Thyroid gland (tissue), 4 donors: Measurements from ENCODE around the gene MZF1. TPM values are rescaled to one million over a fixed set of nuclear protein-coding genes. Genes with fewer than 3 reads are reported as not detected.

Experiments
- DNase-seq, 2 donors: peaks; one replicate each; pipeline ENCODE4 v3.0.0-alpha.2; 2019
- H3K27ac ChIP-seq, 3 donors: fragments of 200-600 bp; sonication (generic); 1 replicate in 2 of 3; 2 replicates in 1 of 3; pipeline ENCODE4 v1.5.1; 2016 to 2019; ENCODE audit warnings: mild to moderate bottlenecking in 1 of 3, moderate library complexity in 1 of 3
- H3K27me3 ChIP-seq: fragments of 200-600 bp; sonication (generic); one replicate; pipeline ENCODE4 v1.5.1; 2019
- H3K36me3 ChIP-seq, 2 donors: fragments of 200-600 bp; sonication (generic); one replicate each; pipeline ENCODE4 v1.5.1; 2016 to 2019
- H3K4me1 ChIP-seq, 2 donors: fragments of 200-600 bp; sonication (generic); one replicate each; pipeline ENCODE4 v1.5.1; 2017 to 2019
- H3K4me3 ChIP-seq, 3 donors: fragments of 200-600 bp; sonication (generic); replicated peaks in 1 of 3; 1 replicate in 2 of 3; 2 replicates in 1 of 3; pipeline ENCODE4 v1.5.1; 2016; ENCODE audit warnings: mild to moderate bottlenecking in 1 of 3
- H3K9me3 ChIP-seq: fragments of 200-600 bp; sonication (generic); one replicate; pipeline ENCODE4 v1.5.1; 2017
- POLR2A ChIP-seq, 2 donors: fragments of 450-650 bp; IDR thresholded peaks; one replicate each; pipeline ENCODE4 v1.6.1; 2017; ENCODE audit warnings: antibody characterized with exemption in 2 of 2, mild to moderate bottlenecking in 2 of 2, moderate library complexity in 1 of 2
- WGBS, 2 donors: methylation state at CpG; one replicate each; pipeline ENCODE4 v1.1.5; 2017; 5-methylcytosine and 5-hydroxymethylcytosine counted together
- intact Hi-C: fragments of 100-400 bp; cut with DNase I; formaldehyde crosslinking; loops from one replicate; pipeline ENCODE4 v1.15.1; 2023
- total RNA-seq, 4 donors: library from RNA; depleted of rRNA; stranded (reverse); fragments of >200 nt; gene quantifications; one replicate each; pipeline ENCODE4 v1.2.3, GENCODE V29; 2016
- TF ChIP-seq, protein P1 (sequence below), 6 experiments: fragments of 200-600 bp in 3 of 6; fragments of 450-650 bp in 3 of 6; sonication (generic) in 3 of 6; IDR thresholded peaks; one replicate each; pipeline ENCODE4 v1.5.1; 2016 to 2019; ENCODE audit warnings: antibody characterized with exemption in 6 of 6, mild to moderate bottlenecking in 2 of 6, inconsistent platforms in 1 of 6, moderate library complexity in 1 of 6

MZF1 gene
- total RNA-seq, 4 donors from 2014 or later, result 55.0 to 82.7 (median 70.5) TPM

- Histone ChIP-seq H3K27me3 (no peaks in the 10 kb centered on the region), H3K4me3 (peak overlapping the region in 1 of 3 donors; percentile 34), H3K4me1 (peaks cover 24 to 34% of the 10 kb centered on the region in 2 donors), H3K9me3 (no peaks in the 10 kb centered on the region), H3K36me3 (peaks cover 0 to 3% of the 10 kb centered on the region in 2 donors), H3K27ac (no peak overlapping the region)
- DNase-seq, result peak; percentile 69 to 70
- no peak for TF ChIP-seq POLR2A (IDR thresholded peaks at IDR 0.05)
- TF ChIP-seq, protein P1, sequence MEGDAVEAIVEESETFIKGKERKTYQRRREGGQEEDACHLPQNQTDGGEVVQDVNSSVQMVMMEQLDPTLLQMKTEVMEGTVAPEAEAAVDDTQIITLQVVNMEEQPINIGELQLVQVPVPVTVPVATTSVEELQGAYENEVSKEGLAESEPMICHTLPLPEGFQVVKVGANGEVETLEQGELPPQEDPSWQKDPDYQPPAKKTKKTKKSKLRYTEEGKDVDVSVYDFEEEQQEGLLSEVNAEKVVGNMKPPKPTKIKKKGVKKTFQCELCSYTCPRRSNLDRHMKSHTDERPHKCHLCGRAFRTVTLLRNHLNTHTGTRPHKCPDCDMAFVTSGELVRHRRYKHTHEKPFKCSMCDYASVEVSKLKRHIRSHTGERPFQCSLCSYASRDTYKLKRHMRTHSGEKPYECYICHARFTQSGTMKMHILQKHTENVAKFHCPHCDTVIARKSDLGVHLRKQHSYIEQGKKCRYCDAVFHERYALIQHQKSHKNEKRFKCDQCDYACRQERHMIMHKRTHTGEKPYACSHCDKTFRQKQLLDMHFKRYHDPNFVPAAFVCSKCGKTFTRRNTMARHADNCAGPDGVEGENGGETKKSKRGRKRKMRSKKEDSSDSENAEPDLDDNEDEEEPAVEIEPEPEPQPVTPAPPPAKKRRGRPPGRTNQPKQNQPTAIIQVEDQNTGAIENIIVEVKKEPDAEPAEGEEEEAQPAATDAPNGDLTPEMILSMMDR (IDR thresholded peaks at IDR 0.05), result no peak
- WGBS, 2 donors, result 9 to 24% methylated on average over 2 to 15 of the region's 40 CpGs
- intact Hi-C loops, result no loop called here
Observed at GRCh38 chr19:58563034-58563573, 10.0 kb downstream of the MZF1 start.

GRCh38 chr19:58562122-58563033, 10.8 kb downstream of the MZF1 start:
- WGBS, 2 donors, result 2% methylated on average over 16 to 46 of the region's 107 CpGs
- intact Hi-C loops, result no loop called here
- peak overlapping the region in 1 of 3 donors; percentile 34 for H3K4me3 ChIP-seq
- peaks cover 28 to 37% of the 10 kb centered on the region in 2 donors for H3K4me1 ChIP-seq
- H3K9me3 ChIP-seq, result no peaks in the 10 kb centered on the region
- H3K27ac ChIP-seq, result no peak overlapping the region
- DNase-seq, result peak; percentile 67 to 68
- TF ChIP-seq, protein P1 (IDR thresholded peaks at IDR 0.05), result no peak
- TF ChIP-seq POLR2A (IDR thresholded peaks at IDR 0.05), result peak in 1 of 2 donors; percentile 30
- peaks cover 0 to under 1% of the 10 kb centered on the region in 2 donors for H3K36me3 ChIP-seq
- no peaks in the 10 kb centered on the region for H3K27me3 ChIP-seq

- DNase-seq, result no peak
- no peaks in the 10 kb centered on the region for H3K9me3 ChIP-seq
- peaks cover 36 to 45% of the 10 kb centered on the region in 2 donors for H3K4me1 ChIP-seq
- H3K27me3 ChIP-seq, result no peaks in the 10 kb centered on the region
- H3K27ac ChIP-seq, result no peak overlapping the region
- 43 to 57% methylated on average over 10 to 16 of the region's 16 CpGs for WGBS, 2 donors
- H3K36me3 ChIP-seq, result peaks cover 4 to 6% of the 10 kb centered on the region in 2 donors
- intact Hi-C loops, result no loop called here
- TF ChIP-seq, protein P1 (IDR thresholded peaks at IDR 0.05), result no peak
- TF ChIP-seq POLR2A (IDR thresholded peaks at IDR 0.05), result no peak
- H3K4me3 ChIP-seq, result peak overlapping the region in 1 of 3 donors; percentile 34
Observed at GRCh38 chr19:58561373-58562121, 11.6 kb downstream of the MZF1 start.

DNA sequence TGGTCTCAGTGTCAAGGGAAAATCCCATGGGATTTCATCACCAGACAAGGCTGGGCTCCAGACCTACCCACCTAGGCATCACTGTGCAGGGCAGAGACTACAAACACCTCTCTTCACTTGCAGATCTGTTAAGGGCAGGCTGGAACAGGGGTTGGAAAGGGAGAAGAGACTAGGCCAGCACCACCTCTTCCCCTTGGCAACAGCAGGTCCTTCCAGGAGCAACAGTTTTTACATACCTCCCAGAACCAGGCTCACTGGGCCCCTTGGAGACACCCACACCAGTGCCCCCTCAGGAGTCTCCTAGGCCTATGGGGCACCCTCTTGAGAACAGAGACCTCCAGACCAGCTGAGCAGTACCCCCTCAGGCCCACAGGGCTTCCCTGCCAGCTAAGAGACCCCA, 12.2 kb downstream of the MZF1 start:
- Histone ChIP-seq H3K4me1 (peaks cover 36 to 50% of the 10 kb centered on the region in 2 donors), H3K4me3 (no peak overlapping the region), H3K36me3 (peaks cover 10 to 12% of the 10 kb centered on the region in 2 donors), H3K27ac (no peak overlapping the region), H3K27me3 (no peaks in the 10 kb centered on the region), H3K9me3 (no peaks in the 10 kb centered on the region)
- intact Hi-C loops, result no loop called here
- TF ChIP-seq, protein P1 (IDR thresholded peaks at IDR 0.05), result no peak
- TF ChIP-seq POLR2A (IDR thresholded peaks at IDR 0.05), result no peak
- no peak for DNase-seq
